HL-60 (cell line): ENCODE measurements around the gene RPL13.

Source experiments
- DNase-seq, 2 experiments: peaks; one replicate each; pipeline ENCODE4 v3.0.0-alpha.2; 2010 to 2020; ENCODE audit warnings: low read depth in 1 of 2, low spot score in 1 of 2
- H3K27ac ChIP-seq: fragments of 250-450 bp; sonication (Bioruptor Pico); replicated peaks from 2 replicates; pipeline ENCODE4 v1.5.1; 2020; ENCODE audit warnings: mild to moderate bottlenecking, moderate library complexity
- H3K27me3 ChIP-seq: fragments of 250-450 bp; sonication (Bioruptor Pico); 2 replicates; pipeline ENCODE4 v1.5.1; 2021; ENCODE audit warnings: mild to moderate bottlenecking, moderate library complexity; ENCODE audit not compliant: insufficient read depth, poor library complexity, severe bottlenecking
- H3K4me3 ChIP-seq: replicated peaks from 2 replicates; pipeline ENCODE4 v1.5.1; 2011; ENCODE audit warnings: mild to moderate bottlenecking, control low read depth, low read length; ENCODE audit not compliant: insufficient read depth
- CTCF ChIP-seq: IDR thresholded peaks from one replicate; pipeline ENCODE4 v1.5.1; 2011; ENCODE audit warnings: low read length, control low read depth, inconsistent platforms; ENCODE audit not compliant: insufficient read depth
- GABPA ChIP-seq: IDR thresholded peaks from 2 replicates; pipeline ENCODE4 v1.6.1; 2012; ENCODE audit warnings: low read depth
- POLR2AphosphoS5 ChIP-seq: IDR thresholded peaks from 2 replicates; pipeline ENCODE4 v1.6.1; 2012; ENCODE audit warnings: low read depth
- REST ChIP-seq: IDR thresholded peaks from 2 replicates; pipeline ENCODE4 v1.6.1; 2012; ENCODE audit warnings: low read depth; ENCODE audit not compliant: insufficient replicate concordance
- SPI1 ChIP-seq: IDR thresholded peaks from 2 replicates; pipeline ENCODE4 v1.6.1; 2012; ENCODE audit warnings: low read depth, mild to moderate bottlenecking, borderline replicate concordance

RPL13 gene

GRCh38 chr16:89604764-89605163 is 44.3 kb downstream of the RPL13 start:
- H3K27me3 ChIP-seq: no peaks in the 10 kb centered on the region
- DNase-seq: no peak
- H3K4me3 ChIP-seq: no peak overlapping the region
- TF ChIP-seq POLR2AphosphoS5: no peak
- TF ChIP-seq SPI1: no peak
- no peak for TF ChIP-seq CTCF
- no peak for TF ChIP-seq GABPA
- TF ChIP-seq REST: no peak
- no peak overlapping the region for H3K27ac ChIP-seq

- H3K4me3 ChIP-seq: no peak overlapping the region
- DNase-seq: no peak
- H3K27ac ChIP-seq: no peak overlapping the region
- no peaks in the 10 kb centered on the region for H3K27me3 ChIP-seq
- TF ChIP-seq SPI1: no peak
- TF ChIP-seq POLR2AphosphoS5: no peak
- TF ChIP-seq CTCF: no peak
- TF ChIP-seq GABPA: no peak
- no peak for TF ChIP-seq REST
These were observed 44.9 kb downstream of the RPL13 start for GRCh38 chr16:89605186-89605970.

- DNase-seq: no peak
- H3K27me3 ChIP-seq: no peaks in the 10 kb centered on the region
These were observed 45.5 kb downstream of the RPL13 start for GRCh38 chr16:89606006-89606405.

More at GRCh38 chr16:89606006-89606405, 45.5 kb downstream of the RPL13 start:
- H3K27ac ChIP-seq: no peak overlapping the region
- TF ChIP-seq POLR2AphosphoS5 (no peak), CTCF (no peak), REST (no peak), GABPA (no peak), SPI1 (no peak)
- no peak overlapping the region for H3K4me3 ChIP-seq
